ENCODE results near the gene NEK1.

Gene NEK1

DNA sequence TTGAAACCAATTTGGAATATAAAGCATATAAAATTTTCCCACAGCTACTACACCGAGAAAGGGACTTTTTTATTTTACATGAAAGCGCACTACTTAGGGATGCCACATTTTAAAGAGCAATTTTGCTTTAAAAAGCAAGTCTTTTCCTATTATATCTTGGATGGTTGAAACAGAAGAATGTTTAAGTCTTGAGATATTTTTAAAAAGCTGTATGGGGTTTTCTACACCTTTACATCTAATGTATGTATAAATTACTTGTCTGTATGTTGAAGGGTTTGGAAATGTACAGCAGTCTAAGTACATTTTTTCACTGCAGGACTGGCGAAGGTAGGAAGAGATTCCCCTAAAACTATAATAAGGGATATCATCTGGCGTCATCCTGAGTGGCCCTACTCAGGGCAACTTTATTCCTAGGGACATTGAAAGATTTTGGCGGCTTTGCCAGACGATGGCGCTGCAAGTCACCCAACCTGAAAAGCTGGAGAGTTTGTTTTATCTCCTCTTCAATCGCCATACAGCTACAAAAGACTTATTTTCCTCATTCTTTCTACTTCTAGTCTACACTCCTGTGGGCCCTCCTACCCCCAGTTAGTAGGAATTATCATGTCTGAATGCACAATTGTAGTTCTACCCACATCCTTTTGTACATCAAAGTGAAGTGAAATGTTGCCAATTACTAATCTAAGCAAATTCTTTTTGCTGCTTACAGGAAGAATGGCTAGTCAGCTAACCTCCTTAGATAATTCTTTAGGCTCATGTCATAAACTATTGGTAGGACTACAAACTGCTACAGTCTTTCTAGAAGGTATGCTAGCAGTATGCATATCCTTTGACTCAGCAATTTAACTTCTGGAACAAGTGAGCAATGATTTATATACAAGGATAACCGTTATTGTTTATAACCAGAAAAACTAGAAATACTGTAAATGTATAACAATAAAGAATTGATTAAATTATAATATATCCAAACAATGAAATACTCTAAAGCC is 782 bp upstream of the NEK1 start:
- Histone ChIP-seq H3K36me3 (replicated peaks) (no peaks in the 10 kb centered on the region), H3K4me3 (ENCODE audit: low read depth, low read length) (peak overlapping the region; percentile 94), H3K27ac (peak overlapping the region; percentile 95), H3K27me3 (replicated peaks) (no peaks in the 10 kb centered on the region)
- in situ Hi-C loops (cut with HindIII; ENCODE audit: low pct_ligation_motif_present, low sequenced_read_pairs), result no loop called here
- peak; percentile 82 for DNase-seq
- TF ChIP-seq, protein P1, sequence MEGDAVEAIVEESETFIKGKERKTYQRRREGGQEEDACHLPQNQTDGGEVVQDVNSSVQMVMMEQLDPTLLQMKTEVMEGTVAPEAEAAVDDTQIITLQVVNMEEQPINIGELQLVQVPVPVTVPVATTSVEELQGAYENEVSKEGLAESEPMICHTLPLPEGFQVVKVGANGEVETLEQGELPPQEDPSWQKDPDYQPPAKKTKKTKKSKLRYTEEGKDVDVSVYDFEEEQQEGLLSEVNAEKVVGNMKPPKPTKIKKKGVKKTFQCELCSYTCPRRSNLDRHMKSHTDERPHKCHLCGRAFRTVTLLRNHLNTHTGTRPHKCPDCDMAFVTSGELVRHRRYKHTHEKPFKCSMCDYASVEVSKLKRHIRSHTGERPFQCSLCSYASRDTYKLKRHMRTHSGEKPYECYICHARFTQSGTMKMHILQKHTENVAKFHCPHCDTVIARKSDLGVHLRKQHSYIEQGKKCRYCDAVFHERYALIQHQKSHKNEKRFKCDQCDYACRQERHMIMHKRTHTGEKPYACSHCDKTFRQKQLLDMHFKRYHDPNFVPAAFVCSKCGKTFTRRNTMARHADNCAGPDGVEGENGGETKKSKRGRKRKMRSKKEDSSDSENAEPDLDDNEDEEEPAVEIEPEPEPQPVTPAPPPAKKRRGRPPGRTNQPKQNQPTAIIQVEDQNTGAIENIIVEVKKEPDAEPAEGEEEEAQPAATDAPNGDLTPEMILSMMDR (IDR thresholded peaks at IDR 0.05; ENCODE audit: low read depth, low read length, missing control alignments), result peak; percentile 85

DNA sequence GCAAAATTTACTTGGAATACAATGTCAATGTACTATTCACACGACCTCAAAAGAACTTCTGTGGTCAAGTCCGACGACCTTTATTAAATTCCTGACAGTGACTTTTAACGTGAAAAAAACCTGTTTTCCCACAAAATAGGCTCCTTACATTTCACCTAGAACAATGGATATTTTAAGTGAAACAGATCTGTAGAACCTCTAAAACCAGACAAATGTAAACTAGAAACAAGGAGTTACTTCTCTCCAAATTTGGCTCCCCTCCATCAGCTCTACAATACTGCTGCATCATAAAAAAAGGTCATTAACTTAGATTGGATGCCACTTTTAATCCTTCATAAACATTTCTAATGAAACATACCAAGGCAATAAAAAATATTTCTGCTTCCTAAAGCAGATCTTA is 1.2 kb downstream of the NEK1 start:
- Histone ChIP-seq H3K36me3 (replicated peaks) (no peaks in the 10 kb centered on the region), H3K27me3 (replicated peaks) (no peaks in the 10 kb centered on the region), H3K27ac (no peak overlapping the region), H3K4me3 (ENCODE audit: low read depth, low read length) (peak overlapping the region; percentile 94)
- TF ChIP-seq, protein P1 (IDR thresholded peaks at IDR 0.05; ENCODE audit: low read depth, low read length, missing control alignments), result no peak
- in situ Hi-C loops (cut with HindIII; ENCODE audit: low pct_ligation_motif_present, low sequenced_read_pairs), result no loop called here
- DNase-seq, result no peak

DNA sequence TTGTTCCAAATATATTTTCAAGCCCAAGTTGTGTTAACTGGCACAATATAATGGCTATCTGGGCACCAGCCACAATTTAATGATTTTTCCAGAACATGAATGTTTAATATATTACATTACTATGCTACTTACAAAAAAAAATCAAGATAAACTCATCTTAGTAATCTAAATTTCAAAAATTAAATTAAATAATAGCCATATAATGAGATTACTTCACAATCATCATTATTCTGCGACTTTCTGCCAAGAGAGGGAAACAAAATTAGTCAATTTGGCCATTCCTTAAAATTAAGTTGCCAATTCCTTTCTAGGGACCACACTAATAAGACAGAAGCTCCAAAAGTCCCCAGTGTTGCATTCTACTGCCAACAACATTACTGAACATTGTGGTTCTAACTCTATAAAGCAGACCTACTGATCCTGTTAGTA is 7.5 kb downstream of the NEK1 start:
- H3K27ac ChIP-seq, result peak overlapping the region; percentile 75
- DNase-seq, result no peak
- in situ Hi-C loops (cut with HindIII; ENCODE audit: low pct_ligation_motif_present, low sequenced_read_pairs), result no loop called here

DNA sequence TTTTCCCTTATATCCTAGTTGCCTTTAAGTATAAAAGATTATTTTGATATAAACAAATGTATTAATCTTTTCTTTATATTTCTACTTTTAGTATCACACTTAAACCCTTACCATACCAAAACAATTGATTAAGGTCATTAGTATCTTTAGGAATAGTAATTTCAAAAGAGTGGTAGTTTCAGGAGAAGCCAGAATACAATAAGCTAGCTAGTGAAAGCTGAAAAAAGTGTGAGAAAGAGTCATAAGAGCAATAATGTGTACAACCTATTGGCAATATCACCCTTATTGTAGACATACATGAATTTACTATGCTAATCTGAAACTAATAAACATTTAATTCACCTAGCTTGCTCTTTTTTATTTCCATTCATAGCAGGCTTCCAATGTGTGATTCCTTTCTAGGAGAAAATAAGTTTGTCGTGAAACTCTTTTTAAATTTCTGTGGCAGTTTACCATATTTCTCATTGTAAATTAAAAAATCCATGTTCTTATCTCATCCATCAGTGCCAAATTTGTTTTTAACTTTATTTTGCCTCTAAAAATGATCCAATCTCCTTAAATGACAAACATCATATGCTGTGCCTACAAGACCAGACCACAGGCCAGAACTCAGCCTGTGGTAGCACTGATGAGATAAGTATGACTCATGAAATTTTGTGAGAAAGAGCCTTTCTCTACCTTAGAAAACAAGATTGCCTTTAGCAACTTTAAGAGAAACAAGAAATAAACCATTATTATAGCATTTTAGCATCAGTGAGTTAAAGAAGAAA is 8.1 kb downstream of the NEK1 start:
- TF ChIP-seq, protein P1 (IDR thresholded peaks at IDR 0.05; ENCODE audit: low read depth, low read length, missing control alignments), result no peak
- no peaks in the 10 kb centered on the region for H3K27me3 ChIP-seq (replicated peaks)
- in situ Hi-C loops (cut with HindIII; ENCODE audit: low pct_ligation_motif_present, low sequenced_read_pairs), result no loop called here
- peak; percentile 77 for DNase-seq
- H3K36me3 ChIP-seq (replicated peaks), result no peaks in the 10 kb centered on the region
- peak overlapping the region; percentile 75 for H3K27ac ChIP-seq
- H3K4me3 ChIP-seq (ENCODE audit: low read depth, low read length), result no peak overlapping the region

More for the DNA sequence above, 7.5 kb downstream of the NEK1 start:
- Histone ChIP-seq H3K36me3 (replicated peaks) (no peaks in the 10 kb centered on the region), H3K4me3 (ENCODE audit: low read depth, low read length) (no peak overlapping the region), H3K27me3 (replicated peaks) (no peaks in the 10 kb centered on the region)
- TF ChIP-seq, protein P1 (IDR thresholded peaks at IDR 0.05; ENCODE audit: low read depth, low read length, missing control alignments), result no peak

DNA sequence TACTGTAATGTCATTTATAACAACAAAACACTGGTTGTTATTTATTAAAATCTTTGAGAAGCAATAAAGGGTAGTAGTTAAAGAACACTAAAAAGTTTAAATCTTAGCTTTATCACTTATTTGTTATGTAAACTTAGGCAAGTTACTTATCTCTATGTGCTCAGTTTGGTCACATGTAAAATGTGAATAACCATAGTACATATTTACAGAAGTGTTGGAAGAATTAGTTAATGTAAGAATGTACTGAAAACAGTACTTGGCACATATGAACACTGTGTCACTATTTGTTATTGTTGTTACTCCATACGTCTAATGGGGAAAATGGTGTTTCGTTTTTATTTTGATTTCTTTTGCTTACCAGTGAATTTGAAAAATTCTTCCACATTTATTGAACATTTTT is 9.1 kb downstream of the NEK1 start:
- Histone ChIP-seq H3K27ac (no peak overlapping the region), H3K4me3 (ENCODE audit: low read depth, low read length) (no peak overlapping the region), H3K27me3 (replicated peaks) (no peaks in the 10 kb centered on the region), H3K36me3 (replicated peaks) (no peaks in the 10 kb centered on the region)
- no peak for DNase-seq
- in situ Hi-C loops (cut with HindIII; ENCODE audit: low pct_ligation_motif_present, low sequenced_read_pairs), result no loop called here
- TF ChIP-seq, protein P1 (IDR thresholded peaks at IDR 0.05; ENCODE audit: low read depth, low read length, missing control alignments), result no peak

Measured in brain microvascular endothelial cell (primary cell).